GM23338 (cell line): ENCODE results near the gene SULF2. TPM values are rescaled to one million over a fixed set of nuclear protein-coding genes. Genes with fewer than 3 reads are reported as not detected.

Source experiments
- ATAC-seq: fragments of 200-7000 bp; cut with Tn5 transposase; 3 replicates; pipeline ENCODE4 v1.9.1; 2020
- DNase-seq: peaks from one replicate; pipeline ENCODE4 v3.0.0-alpha.2; 2015; ENCODE audit warnings: low spot score
- H2AFZ ChIP-seq: fragments of 200-600 bp; sonication (generic); 2 replicates; pipeline ENCODE4 v1.8.0; 2016; ENCODE audit warnings: antibody characterized with exemption, mild to moderate bottlenecking, moderate library complexity
- H3F3A ChIP-seq: fragments of 200-600 bp; sonication (generic); replicated peaks from 2 replicates; pipeline ENCODE4 v1.8.0; 2017; ENCODE audit warnings: antibody characterized with exemption, mixed run types, low read depth
- H3K27ac ChIP-seq: fragments of 200-600 bp; sonication (generic); 2 replicates; pipeline ENCODE4 v1.6.1; 2016; ENCODE audit warnings: low read depth
- H3K27me3 ChIP-seq: fragments of 200-600 bp; sonication (generic); 2 replicates; pipeline ENCODE4 v1.8.0; 2016; ENCODE audit warnings: mild to moderate bottlenecking, mixed run types, moderate library complexity; ENCODE audit not compliant: insufficient read depth
- H3K36me3 ChIP-seq: fragments of 200-600 bp; sonication (generic); 2 replicates; pipeline ENCODE4 v1.8.0; 2016; ENCODE audit warnings: mild to moderate bottlenecking; ENCODE audit not compliant: insufficient read depth
- H3K4me1 ChIP-seq: fragments of 200-600 bp; sonication (generic); 2 replicates; pipeline ENCODE4 v1.8.0; 2016; ENCODE audit warnings: mild to moderate bottlenecking, moderate library complexity; ENCODE audit not compliant: insufficient read depth
- H3K4me2 ChIP-seq: fragments of 200-600 bp; sonication (generic); 2 replicates; pipeline ENCODE4 v1.7.1; 2017; ENCODE audit warnings: mixed run types
- H3K4me3 ChIP-seq: fragments of 200-600 bp; sonication (generic); 2 replicates; pipeline ENCODE4 v1.6.1; 2016; ENCODE audit warnings: mixed run types
- H3K79me2 ChIP-seq: fragments of 200-600 bp; sonication (generic); replicated peaks from 2 replicates; pipeline ENCODE4 v1.8.0; 2017; ENCODE audit warnings: mild to moderate bottlenecking; ENCODE audit not compliant: insufficient read depth
- H3K9me2 ChIP-seq: fragments of 200-600 bp; sonication (generic); 2 replicates; pipeline ENCODE4 v1.8.0; 2017; ENCODE audit not compliant: insufficient read depth
- H4K20me1 ChIP-seq: fragments of 200-600 bp; sonication (generic); replicated peaks from 2 replicates; pipeline ENCODE4 v1.8.0; 2017; ENCODE audit warnings: mild to moderate bottlenecking; ENCODE audit not compliant: insufficient read depth
- H3K27ac Mint-ChIP-seq: 2 replicates; pipeline ENCODE4 v1.8.0; 2020; ENCODE audit warnings: inconsistent platforms, mild to moderate bottlenecking, moderate library complexity, mixed read lengths
- H3K27me3 Mint-ChIP-seq: 3 replicates; pipeline ENCODE4 v1.8.0; 2022; ENCODE audit warnings: low read depth, mild to moderate bottlenecking, moderate library complexity, mixed read lengths, inconsistent platforms; ENCODE audit not compliant: insufficient read depth, poor library complexity
- H3K36me3 Mint-ChIP-seq: 3 replicates; pipeline ENCODE4 v1.8.0; 2021; ENCODE audit warnings: low read depth, mild to moderate bottlenecking, inconsistent platforms, moderate library complexity, mixed read lengths
- H3K4me1 Mint-ChIP-seq: 3 replicates; pipeline ENCODE4 v1.8.0; 2020; ENCODE audit warnings: mild to moderate bottlenecking, inconsistent platforms, mixed read lengths
- H3K4me3 Mint-ChIP-seq: 3 replicates; pipeline ENCODE4 v1.8.0; 2021; ENCODE audit warnings: moderate library complexity, mild to moderate bottlenecking, inconsistent platforms, mixed read lengths
- H3K9me3 Mint-ChIP-seq: 3 replicates; pipeline ENCODE4 v1.8.0; 2020; ENCODE audit warnings: moderate library complexity, mild to moderate bottlenecking, inconsistent platforms, mixed read lengths
- CREB1 ChIP-seq: fragments of 250-450 bp; sonication (Bioruptor Pico); IDR thresholded peaks from 2 replicates; pipeline ENCODE4 v1.5.0; 2020; ENCODE audit warnings: low read depth, mild to moderate bottlenecking, moderate library complexity
- ETS1 ChIP-seq: IDR thresholded peaks from 2 replicates; pipeline ENCODE4 v1.6.1; 2016; ENCODE audit warnings: antibody characterized with exemption
- EZH2 ChIP-seq: fragments of 200-600 bp; sonication (generic); IDR thresholded peaks from one replicate; pipeline ENCODE4 v1.8.0; 2017; ENCODE audit warnings: antibody characterized with exemption, mild to moderate bottlenecking, low read depth; ENCODE audit not compliant: unreplicated experiment
- EZH2phosphoT487 ChIP-seq: fragments of 200-600 bp; sonication (generic); IDR thresholded peaks from one replicate; pipeline ENCODE4 v1.8.1; 2018; ENCODE audit warnings: antibody characterized with exemption; ENCODE audit not compliant: unreplicated experiment
- JUNB ChIP-seq: IDR thresholded peaks from one replicate; pipeline ENCODE4 v1.6.1; 2016; ENCODE audit warnings: antibody characterized with exemption; ENCODE audit not compliant: unreplicated experiment
- NANOG ChIP-seq: IDR thresholded peaks from 2 replicates; pipeline ENCODE4 v1.6.1; 2016; ENCODE audit warnings: antibody characterized with exemption, borderline replicate concordance
- STAT1 ChIP-seq: IDR thresholded peaks from one replicate; pipeline ENCODE4 v1.6.1; 2016; ENCODE audit warnings: antibody characterized with exemption; ENCODE audit not compliant: unreplicated experiment
- ZNF114 ChIP-seq: fragments of 250-450 bp; sonication (Bioruptor Pico); IDR thresholded peaks from 2 replicates; pipeline ENCODE4 v1.5.0; 2020; ENCODE audit warnings: mild to moderate bottlenecking, moderate library complexity
- ZNF331 ChIP-seq: fragments of 250-450 bp; sonication (Bioruptor Pico); IDR thresholded peaks from 2 replicates; pipeline ENCODE4 v1.5.0; 2020; ENCODE audit warnings: low read depth, mild to moderate bottlenecking, moderate library complexity
- polyA plus RNA-seq: library from polyadenylated mRNA; unstranded; fragments of >200 nt; fragmentation: Nextera tagmentation; extraction: Ambion mirVana; gene quantifications from 2 replicates; pipeline ENCODE4 v1.2.1, GENCODE V29; 2016
- total RNA-seq: library from RNA; depleted of rRNA; stranded (reverse); fragments of >200 nt; shearing (Covaris generic); gene quantifications from 2 replicates; pipeline ENCODE4 v1.2.3, GENCODE V29; 2014
- TF ChIP-seq, protein P1 (sequence below): IDR thresholded peaks from one replicate; pipeline ENCODE4 v1.6.1; 2018; ENCODE audit warnings: antibody characterized with exemption; ENCODE audit not compliant: unreplicated experiment

SULF2 gene
- total and polyA plus RNA-seq, 2 experiments from 2014 or later, result 9.5 to 20.7 TPM

DNA sequence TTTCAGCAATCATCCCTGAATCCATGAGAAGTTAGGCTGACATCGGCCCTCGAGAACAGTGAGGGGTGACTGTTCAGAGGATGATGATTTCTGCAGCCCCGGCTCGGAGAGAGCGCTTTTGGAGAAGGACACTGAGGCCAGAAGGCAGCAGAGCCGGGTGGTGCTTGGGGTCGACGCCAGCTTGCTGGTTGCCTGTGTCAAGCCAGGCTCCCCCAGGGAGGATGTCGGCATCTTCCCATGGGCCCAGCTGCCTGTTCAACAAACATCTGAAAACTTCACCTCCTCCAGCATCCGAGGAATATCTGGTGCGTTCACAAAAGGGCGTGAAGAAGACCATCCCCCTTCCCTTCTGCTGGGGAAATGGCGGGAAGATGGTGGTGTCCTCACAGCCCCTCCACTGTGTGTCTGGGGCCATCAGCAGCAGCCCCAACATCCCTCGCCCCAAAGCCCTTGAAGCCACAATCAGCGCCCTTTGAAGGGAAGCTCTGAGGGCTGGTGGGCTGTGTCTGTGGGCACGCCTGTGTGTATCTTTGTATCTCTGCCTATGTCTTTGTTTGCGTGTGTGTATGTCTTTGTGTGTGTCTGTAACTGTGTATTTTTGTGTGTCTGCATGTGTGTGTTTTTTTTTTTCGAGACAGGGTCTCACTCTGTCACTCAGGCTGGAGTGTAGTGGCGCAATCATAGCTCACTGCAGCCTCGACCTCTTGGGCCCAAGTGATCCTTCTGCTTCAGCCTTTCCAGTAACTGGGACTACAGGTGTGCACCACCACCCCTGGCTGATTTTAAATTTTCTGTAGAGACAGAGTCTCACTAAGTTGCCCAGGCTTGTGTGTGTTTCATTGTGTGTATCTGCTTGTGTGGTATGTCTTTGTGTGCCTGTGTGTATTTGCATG lies 97.9 kb downstream of the SULF2 start:
- Mint-ChIP-seq H3K9me3 (peaks cover 30% of the 10 kb centered on the region), H3K36me3 (peaks cover 23% of the 10 kb centered on the region; the same call in 2 of the 3 replicates), H3K27ac (peak overlapping the region; percentile 47), H3K4me1 (peaks cover 39% of the 10 kb centered on the region), H3K4me3 (no peak overlapping the region; the same call in 2 of the 3 replicates), H3K27me3 (peaks cover 11% of the 10 kb centered on the region)
- Histone ChIP-seq H3K4me1 (peaks cover 7% of the 10 kb centered on the region), H4K20me1 (no peaks in the 10 kb centered on the region), H3K4me3 (no peak overlapping the region), H3K27me3 (no peaks in the 10 kb centered on the region), H3K4me2 (no peak overlapping the region), H3K79me2 (no peaks in the 10 kb centered on the region), H2AFZ (no peak overlapping the region), H3K27ac (no peak overlapping the region), H3F3A (no peaks in the 10 kb centered on the region), H3K36me3 (peaks cover 14% of the 10 kb centered on the region), H3K9me2 (0 out of 2 replicates have a peak, but pooled peaks cover 5% of the 10 kb centered on the region)
- DNase-seq (no peak), ATAC-seq (no peak)
- TF ChIP-seq ZNF114 (CRISPR knock-in tag) (no peak), ETS1 (no peak), ZNF331 (CRISPR knock-in tag) (no peak)
- TF ChIP-seq, protein P1, sequence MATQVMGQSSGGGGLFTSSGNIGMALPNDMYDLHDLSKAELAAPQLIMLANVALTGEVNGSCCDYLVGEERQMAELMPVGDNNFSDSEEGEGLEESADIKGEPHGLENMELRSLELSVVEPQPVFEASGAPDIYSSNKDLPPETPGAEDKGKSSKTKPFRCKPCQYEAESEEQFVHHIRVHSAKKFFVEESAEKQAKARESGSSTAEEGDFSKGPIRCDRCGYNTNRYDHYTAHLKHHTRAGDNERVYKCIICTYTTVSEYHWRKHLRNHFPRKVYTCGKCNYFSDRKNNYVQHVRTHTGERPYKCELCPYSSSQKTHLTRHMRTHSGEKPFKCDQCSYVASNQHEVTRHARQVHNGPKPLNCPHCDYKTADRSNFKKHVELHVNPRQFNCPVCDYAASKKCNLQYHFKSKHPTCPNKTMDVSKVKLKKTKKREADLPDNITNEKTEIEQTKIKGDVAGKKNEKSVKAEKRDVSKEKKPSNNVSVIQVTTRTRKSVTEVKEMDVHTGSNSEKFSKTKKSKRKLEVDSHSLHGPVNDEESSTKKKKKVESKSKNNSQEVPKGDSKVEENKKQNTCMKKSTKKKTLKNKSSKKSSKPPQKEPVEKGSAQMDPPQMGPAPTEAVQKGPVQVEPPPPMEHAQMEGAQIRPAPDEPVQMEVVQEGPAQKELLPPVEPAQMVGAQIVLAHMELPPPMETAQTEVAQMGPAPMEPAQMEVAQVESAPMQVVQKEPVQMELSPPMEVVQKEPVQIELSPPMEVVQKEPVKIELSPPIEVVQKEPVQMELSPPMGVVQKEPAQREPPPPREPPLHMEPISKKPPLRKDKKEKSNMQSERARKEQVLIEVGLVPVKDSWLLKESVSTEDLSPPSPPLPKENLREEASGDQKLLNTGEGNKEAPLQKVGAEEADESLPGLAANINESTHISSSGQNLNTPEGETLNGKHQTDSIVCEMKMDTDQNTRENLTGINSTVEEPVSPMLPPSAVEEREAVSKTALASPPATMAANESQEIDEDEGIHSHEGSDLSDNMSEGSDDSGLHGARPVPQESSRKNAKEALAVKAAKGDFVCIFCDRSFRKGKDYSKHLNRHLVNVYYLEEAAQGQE, result no peak

DNA sequence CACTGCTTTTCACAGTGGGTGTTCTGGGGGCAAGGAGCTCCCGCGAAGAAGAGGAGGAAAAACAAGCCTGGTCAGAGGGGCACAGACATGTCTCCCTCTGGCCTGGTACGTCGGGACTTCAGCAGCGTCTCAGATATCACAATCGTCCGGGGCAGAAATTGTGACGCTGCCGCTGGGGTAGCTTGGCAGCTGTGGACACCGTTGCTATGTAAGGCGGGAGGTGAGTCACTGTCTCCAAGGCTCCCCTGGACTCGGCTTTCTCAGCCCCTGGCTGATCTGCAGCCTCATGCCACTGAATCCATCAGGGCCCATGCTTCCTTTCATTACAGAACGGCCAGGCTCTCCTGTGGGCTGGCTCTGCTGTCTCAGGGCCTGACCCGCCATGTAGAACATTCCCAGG lies 98.7 kb downstream of the SULF2 start:
- DNase-seq (no peak), ATAC-seq (no peak)
- H2AFZ ChIP-seq, result no peak overlapping the region
- no peaks in the 10 kb centered on the region for H3K79me2 ChIP-seq
- 0 out of 2 replicates have a peak, but pooled peaks cover 5% of the 10 kb centered on the region for H3K9me2 ChIP-seq
- Mint-ChIP-seq H3K36me3 (peaks cover 21% of the 10 kb centered on the region; the same call in 2 of the 3 replicates), H3K27me3 (peaks cover 11% of the 10 kb centered on the region), H3K4me1 (peaks cover 39% of the 10 kb centered on the region), H3K4me3 (no peak overlapping the region), H3K9me3 (peaks cover 22% of the 10 kb centered on the region), H3K27ac (no peak overlapping the region)
- H3F3A ChIP-seq, result no peaks in the 10 kb centered on the region
- no peaks in the 10 kb centered on the region for H4K20me1 ChIP-seq
- peaks cover 7% of the 10 kb centered on the region for H3K4me1 ChIP-seq
- H3K4me3 ChIP-seq, result no peak overlapping the region
- H3K27ac ChIP-seq, result no peak overlapping the region
- H3K4me2 ChIP-seq, result no peak overlapping the region
- H3K36me3 ChIP-seq, result peaks cover 8% of the 10 kb centered on the region
- no peaks in the 10 kb centered on the region for H3K27me3 ChIP-seq
- TF ChIP-seq STAT1 (no peak), ZNF331 (CRISPR knock-in tag) (no peak), EZH2 (no peak), CREB1 (no peak), NANOG (no peak), EZH2phosphoT487 (no peak), ZNF114 (CRISPR knock-in tag) (no peak), JUNB (no peak)
- TF ChIP-seq, protein P1, result no peak
